GOT3 (cell line): ENCODE measurements around the gene DMD.
"Not testable (repeated sequence)": the region's sequence is repeated elsewhere in the genome, so short reads cannot be mapped to it uniquely, and the experiment has no call there.

Experiments
- DNase-seq: peaks from one replicate; lab custom pipeline; 2025; ENCODE audit warnings: mixed read lengths; lab: John Stamatoyannopoulos, UW

DMD gene

DNA sequence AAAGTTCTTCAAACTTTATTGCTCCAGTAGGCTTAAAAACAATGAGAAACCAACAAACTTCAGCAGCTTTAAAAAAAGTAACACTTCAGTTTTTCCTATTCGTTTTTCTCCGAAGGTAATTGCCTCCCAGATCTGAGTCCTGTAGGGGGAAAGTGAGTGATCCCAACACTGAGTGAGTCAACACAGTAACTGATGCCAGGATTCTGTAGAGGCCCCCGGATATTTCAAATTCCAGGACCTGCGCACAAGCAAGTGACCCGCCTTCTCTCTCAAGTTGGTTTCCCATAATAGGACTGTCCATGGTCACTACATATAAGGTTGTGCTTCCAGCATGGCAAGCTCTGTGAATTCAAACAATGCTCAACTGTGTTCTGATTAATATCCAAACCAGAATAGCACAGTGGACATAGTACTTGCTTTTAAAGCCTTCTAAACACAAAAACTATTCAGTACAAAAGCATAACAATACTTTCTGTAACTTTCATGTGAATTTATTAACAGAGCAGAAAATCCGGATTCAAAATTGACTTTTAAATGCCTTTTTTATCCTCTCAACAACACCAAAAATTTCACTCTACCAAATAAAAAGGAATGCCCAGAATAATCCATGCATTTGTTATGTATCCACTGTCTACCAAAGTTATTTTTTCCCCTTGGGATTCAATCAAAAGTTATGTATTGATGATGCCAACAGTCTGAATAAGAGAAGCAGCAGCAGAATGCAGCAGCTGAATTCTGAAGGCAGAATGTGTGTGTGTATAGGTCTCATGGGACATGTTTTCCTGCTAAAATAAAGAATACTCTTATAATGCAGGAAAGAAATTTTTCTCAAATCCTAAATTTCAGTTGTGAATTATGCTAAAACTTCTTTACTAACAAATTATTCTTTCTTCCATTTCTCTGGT lies at the start of gene DMD:
DMD (minus strand) TSS at position 194 of the 905 bp plus-strand sequence. CDS start 237 bp downstream, outside the sequence.
- DNase-seq: no peak

- no peak for DNase-seq
Measured at GRCh38 chrX:33252306-33252825, 41.0 kb upstream of the DMD start.

DNA sequence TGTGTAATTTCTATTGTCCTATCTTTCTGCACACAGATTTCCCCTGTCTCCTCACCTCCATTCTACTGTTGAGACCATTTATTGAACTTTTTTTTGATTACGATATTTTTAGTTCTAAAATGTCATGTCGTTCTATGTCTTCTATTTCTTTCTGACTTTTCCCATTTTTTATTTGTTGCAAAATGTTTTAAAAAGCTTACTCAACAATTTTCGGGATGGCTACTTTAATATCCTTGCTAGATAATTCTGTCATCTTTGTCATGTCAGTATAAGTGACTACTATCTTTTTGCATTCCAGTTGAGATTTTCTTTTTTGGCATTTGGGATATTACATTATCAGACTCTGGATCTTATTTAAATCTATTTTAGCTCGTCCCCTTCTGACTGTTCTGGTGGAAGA lies 7.5 kb upstream of the DMD start:
- DNase-seq: no peak

DNA sequence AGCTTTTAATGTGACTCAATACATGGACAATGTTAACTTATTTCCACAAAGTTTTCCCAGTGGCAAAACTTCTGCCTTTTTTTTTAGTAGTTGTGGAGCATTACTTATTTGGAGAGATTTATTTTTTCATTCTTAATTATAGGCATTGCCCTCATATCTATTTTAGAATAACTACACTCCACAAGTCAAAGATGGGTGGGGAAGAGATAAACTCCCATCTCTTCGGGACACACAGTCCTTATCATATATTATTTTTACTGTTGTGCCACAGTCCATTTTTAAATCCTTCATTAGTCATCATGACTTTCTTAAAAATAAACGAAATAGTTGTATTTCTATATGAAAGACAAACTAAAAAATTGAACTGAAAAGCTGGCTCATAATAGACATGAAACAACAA lies 1.2 kb downstream of the DMD start:
- DNase-seq: no peak

DNA sequence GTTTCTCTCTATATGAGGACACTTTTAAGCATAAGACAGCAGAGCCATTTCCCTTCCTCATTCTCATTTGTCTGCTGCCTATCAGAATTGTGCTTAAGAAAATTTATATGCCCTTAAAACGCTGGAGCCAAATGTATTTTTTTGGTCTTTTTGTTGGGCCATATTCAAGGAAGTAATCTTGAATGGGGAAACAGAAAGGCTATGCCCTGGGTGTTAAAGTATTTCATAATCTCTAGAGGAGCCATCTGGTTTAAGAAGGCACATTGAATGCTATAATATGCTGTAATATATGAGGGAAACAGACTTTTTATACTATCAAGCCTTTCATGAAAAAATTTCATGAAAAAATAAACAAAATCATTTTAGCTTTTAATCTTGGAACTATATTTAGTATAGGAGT lies 4.3 kb downstream of the DMD start:
- no peak for DNase-seq

DNA sequence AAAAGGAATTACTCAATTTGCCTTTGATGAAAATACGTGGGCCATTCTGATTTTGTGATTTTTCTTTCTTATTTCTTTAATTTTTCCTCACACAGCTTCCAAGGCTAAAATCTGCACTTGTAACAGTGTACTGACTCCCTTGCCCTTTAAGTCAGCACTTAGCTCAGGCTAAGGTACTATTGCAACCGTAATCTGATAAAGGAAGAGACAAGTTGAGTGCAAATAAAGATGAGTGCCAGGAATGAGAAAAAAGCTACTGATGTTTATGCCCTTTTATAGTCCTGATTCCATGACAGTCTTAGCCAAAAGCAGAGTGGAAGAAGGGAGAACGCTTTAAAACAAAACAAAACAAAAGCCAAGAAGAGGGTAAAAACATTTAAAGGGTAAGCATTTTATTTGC lies 6.0 kb downstream of the DMD start:
- no peak for DNase-seq

DNA sequence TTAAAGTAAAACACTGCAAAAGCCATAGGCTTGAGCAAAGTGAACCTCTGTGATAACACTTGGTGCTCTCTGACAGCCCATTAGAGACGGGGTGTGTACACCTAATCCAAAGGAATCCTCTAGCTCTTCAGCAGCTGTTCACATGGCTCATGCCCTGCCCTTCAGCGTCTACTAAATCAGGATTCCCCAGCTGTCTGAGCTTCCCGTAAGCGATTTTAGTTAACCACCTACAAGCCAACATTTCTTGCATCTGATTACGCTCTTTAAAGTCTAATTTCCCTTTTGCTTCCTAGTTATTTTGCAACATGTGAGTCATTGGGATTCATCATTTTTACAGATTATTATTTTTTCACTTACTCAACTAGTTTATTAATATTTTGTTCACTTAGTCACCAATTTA lies 6.5 kb downstream of the DMD start:
- no peak for DNase-seq

GRCh38 chrX:33198561-33199279 lies 12.6 kb downstream of the DMD start:
- DNase-seq: no peak

DNA sequence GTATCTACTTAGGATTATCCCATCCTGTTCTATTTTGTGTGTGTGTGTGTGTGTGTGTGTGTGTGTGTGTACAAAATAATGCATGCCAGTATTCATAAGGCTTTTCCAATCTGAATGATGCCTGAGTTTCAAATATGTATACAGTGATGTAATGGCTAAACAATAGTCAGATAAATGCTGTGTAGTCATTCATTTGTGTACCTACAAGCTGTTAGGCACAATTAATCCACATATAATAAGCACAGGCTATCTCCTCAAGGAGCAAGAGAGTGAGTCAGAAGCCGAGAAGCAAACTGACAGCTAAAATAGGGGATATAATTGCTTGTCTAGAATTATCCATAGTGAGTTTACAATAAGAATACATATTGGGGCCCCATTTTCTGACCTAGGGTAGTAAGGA lies 15.7 kb downstream of the DMD start:
- DNase-seq: no peak

DNA sequence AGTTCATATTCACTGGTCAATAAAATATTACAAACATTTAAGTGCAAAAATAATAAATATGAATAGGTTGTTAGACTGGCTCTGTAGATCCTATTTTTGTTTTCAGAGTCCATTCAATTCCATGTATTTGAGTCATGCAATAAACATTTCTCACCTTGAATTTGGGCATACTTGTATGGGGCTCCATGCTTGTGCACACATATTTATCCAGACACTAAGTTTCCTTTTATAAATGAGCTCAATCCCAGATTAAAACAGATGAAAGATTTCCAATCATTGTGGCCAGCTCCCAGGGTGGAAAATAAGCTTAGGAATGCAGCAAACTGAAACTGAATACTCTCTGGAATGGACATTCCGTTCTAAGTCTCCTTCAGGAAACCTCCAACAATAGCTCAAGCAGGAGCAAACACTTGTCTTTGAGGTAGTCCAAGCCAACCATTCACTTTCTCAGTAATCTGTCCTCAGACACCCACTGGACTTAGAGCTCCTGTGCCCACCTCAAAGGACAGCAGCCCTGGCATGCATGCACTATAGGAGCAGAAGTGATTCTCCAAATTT lies 16.4 kb downstream of the DMD start:
- DNase-seq: no peak

GRCh38 chrX:33194289-33194688 lies 17.1 kb downstream of the DMD start:
- no peak for DNase-seq

DNA sequence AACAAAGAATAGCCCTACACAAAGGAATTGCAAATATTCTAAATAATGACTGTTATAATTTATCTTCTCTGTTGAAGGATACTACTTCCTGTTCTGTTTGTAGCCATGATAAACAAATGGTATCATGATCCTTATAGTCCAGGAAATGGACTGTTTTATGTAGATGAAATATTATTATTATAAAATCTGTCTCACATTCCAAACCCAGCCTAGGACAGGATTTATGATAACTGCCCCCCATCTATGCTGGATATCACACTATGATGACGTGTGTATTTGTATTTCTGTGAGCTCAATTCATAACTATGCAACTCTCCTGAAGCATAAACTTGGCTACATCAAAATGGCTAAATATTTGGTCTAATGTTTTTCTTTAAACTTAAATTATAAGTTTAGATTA lies 21.3 kb downstream of the DMD start:
- no peak for DNase-seq

DNA sequence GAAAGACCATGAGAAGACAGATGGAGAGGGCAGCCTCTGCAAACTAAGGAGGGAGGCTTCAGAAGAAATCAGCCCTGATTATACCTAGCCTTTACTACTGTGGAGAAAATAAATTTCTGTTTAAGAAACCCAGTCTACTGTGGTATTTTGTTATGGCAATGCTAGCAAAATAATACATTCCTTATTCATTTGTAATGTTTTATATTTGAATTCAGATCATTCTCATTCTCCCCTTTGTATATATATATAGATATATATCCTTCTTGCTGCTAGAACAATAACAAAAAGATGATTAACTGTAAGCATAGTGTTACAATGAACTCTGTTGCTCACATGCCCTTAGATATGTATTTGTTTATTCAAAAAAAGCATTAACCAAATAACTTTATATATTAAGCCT lies 22.5 kb downstream of the DMD start:
- DNase-seq: no peak

DNA sequence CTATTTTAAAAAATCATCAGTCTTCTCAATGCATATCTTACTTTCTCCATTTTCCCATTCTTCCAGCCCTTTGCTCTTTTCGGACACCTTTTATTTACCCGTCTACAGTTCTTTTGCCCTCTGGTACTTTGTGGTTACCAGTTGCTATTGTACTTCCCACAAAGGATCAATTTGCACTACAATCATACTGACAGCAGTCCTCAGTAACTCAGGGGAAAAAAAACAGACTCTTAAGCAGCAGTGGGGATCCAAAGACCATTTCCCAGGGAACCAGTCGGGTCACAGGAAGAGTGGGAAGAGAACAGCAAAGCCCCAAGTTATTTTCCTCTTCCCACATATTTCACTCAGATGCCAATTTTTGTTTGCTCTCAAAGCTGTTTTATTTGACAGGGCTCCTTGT lies 23.1 kb downstream of the DMD start:
- DNase-seq: no peak

- not testable (repeated sequence) for DNase-seq
Measured at GRCh38 chrX:33184803-33185202, 26.5 kb downstream of the DMD start.

DNA sequence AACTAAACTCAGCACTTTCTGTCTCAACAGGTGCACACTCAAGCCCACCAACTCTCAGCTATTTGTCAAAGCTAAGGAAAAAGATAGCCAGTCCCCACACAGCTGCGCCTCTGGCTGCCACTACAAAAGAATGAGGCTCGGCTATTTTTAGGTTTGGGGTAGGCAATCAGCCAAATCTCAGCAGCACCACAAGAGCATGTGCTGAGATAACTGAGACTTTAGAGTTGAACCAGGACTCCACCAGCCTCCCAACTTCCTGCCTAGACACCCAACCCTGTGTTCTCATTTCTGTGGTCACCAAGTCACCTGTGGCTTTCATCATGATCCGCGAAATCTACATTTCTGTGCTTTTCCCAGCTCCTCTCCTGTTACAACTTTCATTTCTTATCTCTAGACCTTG lies 28.0 kb downstream of the DMD start:
- no peak for DNase-seq

DNA sequence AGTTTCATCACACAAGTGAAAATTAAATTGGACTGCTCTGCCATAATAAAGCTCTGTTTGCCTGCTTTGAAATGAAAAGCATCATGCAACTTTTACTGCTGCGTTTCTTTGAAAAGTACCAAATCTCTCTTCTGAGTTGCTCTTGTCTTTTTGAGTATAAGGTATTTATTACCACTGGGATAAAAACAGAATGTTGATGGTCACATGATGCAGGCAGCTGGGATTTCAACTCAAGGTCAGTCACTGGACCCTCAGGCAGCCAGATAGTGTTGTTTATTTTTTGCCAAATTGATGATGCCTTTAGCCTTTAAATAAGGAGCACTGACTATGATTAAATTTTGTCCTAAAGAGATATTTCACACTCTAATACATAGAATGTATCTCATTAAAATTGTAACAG lies 32.7 kb downstream of the DMD start:
- no peak for DNase-seq

DNA sequence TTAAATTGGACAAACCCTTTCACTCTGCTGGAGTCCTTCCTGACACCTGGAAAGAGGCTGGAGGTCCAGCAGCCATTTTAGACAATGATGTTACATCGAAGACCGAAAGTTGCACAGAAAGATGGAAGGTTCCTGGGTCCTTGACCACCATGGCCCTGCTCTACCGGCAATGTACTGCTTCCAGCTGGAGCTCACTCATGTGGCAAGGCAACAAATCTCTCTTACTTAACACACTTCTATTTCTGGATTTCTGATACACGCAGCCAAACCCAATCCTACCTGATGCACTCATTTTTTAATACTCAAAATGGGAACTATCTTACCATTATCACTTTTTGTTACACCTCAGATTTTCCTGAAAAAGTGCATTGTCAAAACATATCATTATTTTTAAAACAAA lies 33.1 kb downstream of the DMD start:
- no peak for DNase-seq

DNA sequence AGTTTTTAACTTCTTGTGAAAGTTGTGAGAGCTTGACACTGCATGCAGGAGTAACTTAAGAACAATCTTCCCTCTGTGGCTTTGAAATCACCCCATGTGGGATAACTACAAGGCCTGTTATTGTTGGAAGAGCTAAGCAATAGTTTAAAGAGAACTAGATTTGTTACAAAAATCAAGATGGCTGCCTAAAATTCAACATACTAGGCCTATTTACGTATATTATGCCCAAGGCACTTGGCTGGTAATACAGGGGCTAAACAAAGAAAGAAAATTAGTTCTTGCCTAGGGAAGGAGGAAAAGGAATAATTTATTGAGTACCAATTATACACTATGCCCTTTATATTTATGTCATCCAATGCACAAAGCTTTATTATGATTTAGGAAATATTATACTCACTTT lies 36.1 kb downstream of the DMD start:
- no peak for DNase-seq

DNA sequence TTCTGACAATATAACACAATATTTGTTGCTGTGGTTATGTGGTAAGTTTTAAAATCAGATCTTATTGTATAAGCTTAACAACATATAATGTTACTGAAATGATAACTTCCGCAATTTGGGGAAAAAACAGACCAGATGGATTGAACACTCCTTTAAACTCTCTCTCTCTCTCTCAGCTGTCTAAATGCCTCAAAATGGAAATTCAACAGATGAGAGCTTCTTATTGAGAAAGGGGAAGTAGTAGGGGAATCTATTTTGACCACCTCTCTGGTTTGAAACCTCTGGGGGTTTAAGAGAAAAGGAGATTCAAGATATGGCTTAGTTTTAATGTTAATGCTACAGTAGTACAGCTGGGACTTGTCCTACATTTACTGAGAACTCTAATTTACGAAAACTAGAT lies 40.3 kb downstream of the DMD start:
- DNase-seq: no peak

- no peak for DNase-seq
Measured at GRCh38 chrX:33161829-33162228, 49.5 kb downstream of the DMD start.

GRCh38 chrX:33160273-33160672 lies 51.1 kb downstream of the DMD start:
- DNase-seq: no peak
